Neural progenitor cell (in vitro differentiated cells): ENCODE data around the gene AXL. TPM values are rescaled to one million over a fixed set of nuclear protein-coding genes. Genes with fewer than 3 reads are reported as not detected.

ENCODE experiments used
- DNase-seq: peaks from one replicate; pipeline ENCODE4 v3.0.0-alpha.2; 2016; ENCODE audit warnings: low spot score
- H2AFZ ChIP-seq: fragments of 200-600 bp; sonication (generic); replicated peaks from 2 replicates; pipeline ENCODE4 v1.6.1; 2016; ENCODE audit warnings: antibody characterized with exemption
- H3F3A ChIP-seq: fragments of 200-600 bp; sonication (generic); 2 replicates; pipeline ENCODE4 v1.6.1; 2016; ENCODE audit warnings: antibody characterized with exemption, low read depth
- H3K27ac ChIP-seq: fragments of 200-600 bp; sonication (generic); 2 replicates; pipeline ENCODE4 v1.5.1; 2016; ENCODE audit warnings: mild to moderate bottlenecking
- H3K27me3 ChIP-seq: fragments of 200-600 bp; sonication (generic); 2 replicates; pipeline ENCODE4 v1.6.1; 2016; ENCODE audit warnings: mild to moderate bottlenecking, moderate library complexity
- H3K36me3 ChIP-seq: fragments of 200-600 bp; sonication (generic); 2 replicates; pipeline ENCODE4 v1.5.1; 2016
- H3K4me1 ChIP-seq: fragments of 200-600 bp; sonication (generic); 2 replicates; pipeline ENCODE4 v1.6.1; 2016; ENCODE audit warnings: mixed run types
- H3K4me2 ChIP-seq: fragments of 200-600 bp; sonication (generic); 2 replicates; pipeline ENCODE4 v1.6.1; 2016
- H3K4me3 ChIP-seq: fragments of 200-600 bp; sonication (generic); 2 replicates; pipeline ENCODE4 v1.5.1; 2016
- H3K79me2 ChIP-seq: fragments of 200-600 bp; sonication (generic); 2 replicates; pipeline ENCODE4 v1.6.1; 2016; ENCODE audit warnings: low read depth
- H3K9ac ChIP-seq: fragments of 200-600 bp; sonication (generic); 2 replicates; pipeline ENCODE4 v1.6.1; 2016
- H3K9me3 ChIP-seq: fragments of 200-600 bp; sonication (generic); 2 replicates; pipeline ENCODE4 v1.5.1; 2016; ENCODE audit warnings: low read depth
- H4K20me1 ChIP-seq: fragments of 200-600 bp; sonication (generic); 2 replicates; pipeline ENCODE4 v1.6.1; 2016; ENCODE audit warnings: low read depth
- H3K27ac Mint-ChIP-seq: 3 replicates; pipeline ENCODE4 v1.8.0; 2021; ENCODE audit warnings: mixed read lengths
- H3K27me3 Mint-ChIP-seq: 2 replicates; pipeline ENCODE4 v1.8.0; 2022; ENCODE audit warnings: low read depth, mild to moderate bottlenecking, inconsistent platforms, moderate library complexity, mixed read lengths; ENCODE audit not compliant: insufficient read depth
- H3K36me3 Mint-ChIP-seq: 3 replicates; pipeline ENCODE4 v1.8.0; 2021; ENCODE audit warnings: mixed read lengths
- H3K4me1 Mint-ChIP-seq: 3 replicates; pipeline ENCODE4 v1.8.0; 2021; ENCODE audit warnings: mixed read lengths
- H3K4me3 Mint-ChIP-seq: 3 replicates; pipeline ENCODE4 v1.8.0; 2021; ENCODE audit warnings: mild to moderate bottlenecking, moderate library complexity, mixed read lengths
- H3K9me3 Mint-ChIP-seq: 3 replicates; pipeline ENCODE4 v1.8.0; 2020; ENCODE audit warnings: mixed read lengths
- CTCF ChIP-seq: fragments of 200-600 bp; sonication (generic); IDR thresholded peaks from 2 replicates; pipeline ENCODE4 v1.5.1; 2017; ENCODE audit warnings: antibody characterized with exemption, mild to moderate bottlenecking
- EZH2 ChIP-seq: fragments of 200-600 bp; sonication (generic); IDR thresholded peaks from 2 replicates; pipeline ENCODE4 v1.6.1; 2017; ENCODE audit warnings: antibody characterized with exemption, mild to moderate bottlenecking, moderate library complexity
- EZH2phosphoT487 ChIP-seq: fragments of 200-600 bp; sonication (generic); IDR thresholded peaks from 2 replicates; pipeline ENCODE4 v1.6.1; 2017; ENCODE audit warnings: antibody characterized with exemption
- total RNA-seq: library from RNA; depleted of rRNA; stranded (reverse); fragments of >200 nt; gene quantifications from 2 replicates; pipeline ENCODE4 v1.2.3, GENCODE V29; 2015; ENCODE audit warnings: low replicate concordance

Gene AXL
- total RNA-seq, 1 donor from 2014 or later: 24.7 TPM

GRCh38 chr19:41307090-41307875 lies 88.3 kb downstream of the AXL start:
- H3K4me2 ChIP-seq: no peak overlapping the region
- Mint-ChIP-seq H3K27me3 (peaks cover 5% of the 10 kb centered on the region), H3K4me1 (peaks cover 22% of the 10 kb centered on the region), H3K4me3 (no peak overlapping the region), H3K27ac (peak overlapping the region; percentile 88), H3K36me3 (peaks cover 20% of the 10 kb centered on the region), H3K9me3 (no peaks in the 10 kb centered on the region)
- H3K4me3 ChIP-seq: no peak overlapping the region
- no peaks in the 10 kb centered on the region for H3K9me3 ChIP-seq
- peak overlapping the region; percentile 85 for H3K27ac ChIP-seq
- peaks cover 6% of the 10 kb centered on the region for H4K20me1 ChIP-seq
- no peak for TF ChIP-seq EZH2phosphoT487
- TF ChIP-seq CTCF: no peak
- TF ChIP-seq EZH2: no peak
- peaks cover 19% of the 10 kb centered on the region for H3K79me2 ChIP-seq
- H2AFZ ChIP-seq: no peak overlapping the region
- H3F3A ChIP-seq: peaks cover 67% of the 10 kb centered on the region
- no peak overlapping the region for H3K9ac ChIP-seq
- DNase-seq: no peak
- no peaks in the 10 kb centered on the region for H3K27me3 ChIP-seq
- peaks cover 7% of the 10 kb centered on the region for H3K36me3 ChIP-seq
- H3K4me1 ChIP-seq: peaks cover 10% of the 10 kb centered on the region

GRCh38 chr19:41307954-41308449 lies 89.0 kb downstream of the AXL start:
- no peaks in the 10 kb centered on the region for H3K27me3 ChIP-seq
- no peak for TF ChIP-seq CTCF
- no peak for TF ChIP-seq EZH2phosphoT487
- TF ChIP-seq EZH2: no peak
- H3K4me3 Mint-ChIP-seq: peak overlapping the region; percentile 97
- no peak for DNase-seq
- no peak overlapping the region for H3K9ac ChIP-seq
- no peak overlapping the region for H3K4me3 ChIP-seq
- H3K36me3 ChIP-seq: peaks cover 7% of the 10 kb centered on the region
- H3K4me1 Mint-ChIP-seq: peaks cover 21% of the 10 kb centered on the region
- peaks cover 5% of the 10 kb centered on the region for H3K27me3 Mint-ChIP-seq
- H2AFZ ChIP-seq: no peak overlapping the region
- H3K4me1 ChIP-seq: peaks cover 10% of the 10 kb centered on the region
- H3K36me3 Mint-ChIP-seq: peaks cover 18% of the 10 kb centered on the region
- no peaks in the 10 kb centered on the region for H3K9me3 Mint-ChIP-seq
- peaks cover 67% of the 10 kb centered on the region for H3F3A ChIP-seq
- no peaks in the 10 kb centered on the region for H3K9me3 ChIP-seq
- peak overlapping the region; percentile 72 for H3K27ac Mint-ChIP-seq
- peak overlapping the region; percentile 85 for H3K27ac ChIP-seq
- no peak overlapping the region for H3K4me2 ChIP-seq
- peaks cover 23% of the 10 kb centered on the region for H3K79me2 ChIP-seq
- H4K20me1 ChIP-seq: peaks cover 6% of the 10 kb centered on the region

- TF ChIP-seq CTCF: peak; percentile 99
- TF ChIP-seq EZH2: no peak
- H3K4me2 ChIP-seq: no peak overlapping the region
- H3K4me1 ChIP-seq: peaks cover 10% of the 10 kb centered on the region
- DNase-seq: peak; percentile 87
- Mint-ChIP-seq H3K27me3 (peaks cover 5% of the 10 kb centered on the region), H3K9me3 (no peaks in the 10 kb centered on the region), H3K4me1 (peaks cover 21% of the 10 kb centered on the region), H3K36me3 (peaks cover 23% of the 10 kb centered on the region), H3K27ac (peak overlapping the region; percentile 72), H3K4me3 (peak overlapping the region; percentile 97)
- no peaks in the 10 kb centered on the region for H3K27me3 ChIP-seq
- peaks cover 25% of the 10 kb centered on the region for H3K79me2 ChIP-seq
- no peak overlapping the region for H2AFZ ChIP-seq
- no peak overlapping the region for H3K9ac ChIP-seq
- H3K27ac ChIP-seq: peak overlapping the region; percentile 85
- no peak overlapping the region for H3K4me3 ChIP-seq
- peaks cover 7% of the 10 kb centered on the region for H3K36me3 ChIP-seq
- peaks cover 66% of the 10 kb centered on the region for H3F3A ChIP-seq
- H4K20me1 ChIP-seq: peaks cover 5% of the 10 kb centered on the region
- H3K9me3 ChIP-seq: no peaks in the 10 kb centered on the region
Observed at GRCh38 chr19:41308450-41309179, 89.6 kb downstream of the AXL start.
